LNCaP clone FGC (cell line): Measurements from ENCODE around the gene HORMAD1.
"Not testable (repeated sequence)": the region's sequence is repeated elsewhere in the genome, so short reads cannot be mapped to it uniquely, and the experiment has no call there.

Source experiments
- DNase-seq: peaks from one replicate; pipeline ENCODE4 v3.0.0-alpha.2; 2011; ENCODE audit warnings: low read depth
- H3K4me3 ChIP-seq: 2 replicates; pipeline ENCODE4 v1.5.1; 2011; ENCODE audit warnings: mild to moderate bottlenecking, low read depth, low read length, control low read depth
- CTCF ChIP-seq: IDR thresholded peaks from 2 replicates; pipeline ENCODE4 v1.5.1; 2012; ENCODE audit warnings: mild to moderate bottlenecking; ENCODE audit not compliant: control insufficient read depth, insufficient read depth; ENCODE audit errors: extremely low read depth

The HORMAD1 gene

GRCh38 chr1:150730130-150730721 lies 9.5 kb upstream of the HORMAD1 start:
- no peak overlapping the region for H3K4me3 ChIP-seq
- no peak for TF ChIP-seq CTCF
- no peak for DNase-seq

DNA sequence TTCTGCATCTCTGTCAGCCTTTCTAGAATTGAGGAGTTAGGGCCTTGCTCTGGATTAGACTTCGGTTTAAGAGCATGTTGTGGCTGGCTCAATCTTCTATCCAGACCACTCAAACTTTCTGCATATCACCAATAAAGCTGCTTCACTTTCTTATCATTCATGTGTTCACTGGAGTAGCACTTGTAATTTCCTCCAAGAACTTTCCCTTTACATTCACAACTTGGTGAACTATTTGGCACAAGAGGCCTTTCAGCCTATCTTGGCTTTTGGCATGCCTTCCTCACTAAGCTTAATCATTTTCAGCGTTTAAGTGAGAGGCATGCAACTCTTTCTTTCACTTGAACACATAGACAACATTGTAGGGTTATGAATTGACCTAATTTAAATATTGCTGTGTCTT lies 3.6 kb upstream of the HORMAD1 start:
- DNase-seq, result no peak
- TF ChIP-seq CTCF, result no peak

DNA sequence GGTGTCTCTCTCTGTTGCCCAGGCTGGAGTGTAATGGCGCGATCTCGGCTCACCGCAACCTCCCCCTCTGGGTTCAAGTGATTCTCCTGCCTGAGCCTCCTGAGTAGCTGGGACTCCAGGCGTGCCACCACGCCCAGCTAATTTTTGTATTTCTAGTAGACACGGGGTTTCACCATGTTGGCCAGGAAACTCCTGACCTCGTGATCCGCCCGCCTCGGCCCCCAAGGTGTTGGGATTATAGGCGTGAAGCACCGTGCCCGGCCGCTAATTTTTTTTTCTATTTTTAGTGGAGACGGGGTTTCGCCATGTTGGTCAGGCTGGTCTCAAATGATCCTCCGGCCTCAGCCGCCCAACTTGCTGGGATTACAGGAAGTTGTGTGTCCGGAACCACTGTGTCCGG lies 597 bp downstream of the HORMAD1 start:
- no peak for DNase-seq
- TF ChIP-seq CTCF, result no peak

More for the DNA sequence above, 3.6 kb upstream of the HORMAD1 start:
- no peak overlapping the region for H3K4me3 ChIP-seq

DNA sequence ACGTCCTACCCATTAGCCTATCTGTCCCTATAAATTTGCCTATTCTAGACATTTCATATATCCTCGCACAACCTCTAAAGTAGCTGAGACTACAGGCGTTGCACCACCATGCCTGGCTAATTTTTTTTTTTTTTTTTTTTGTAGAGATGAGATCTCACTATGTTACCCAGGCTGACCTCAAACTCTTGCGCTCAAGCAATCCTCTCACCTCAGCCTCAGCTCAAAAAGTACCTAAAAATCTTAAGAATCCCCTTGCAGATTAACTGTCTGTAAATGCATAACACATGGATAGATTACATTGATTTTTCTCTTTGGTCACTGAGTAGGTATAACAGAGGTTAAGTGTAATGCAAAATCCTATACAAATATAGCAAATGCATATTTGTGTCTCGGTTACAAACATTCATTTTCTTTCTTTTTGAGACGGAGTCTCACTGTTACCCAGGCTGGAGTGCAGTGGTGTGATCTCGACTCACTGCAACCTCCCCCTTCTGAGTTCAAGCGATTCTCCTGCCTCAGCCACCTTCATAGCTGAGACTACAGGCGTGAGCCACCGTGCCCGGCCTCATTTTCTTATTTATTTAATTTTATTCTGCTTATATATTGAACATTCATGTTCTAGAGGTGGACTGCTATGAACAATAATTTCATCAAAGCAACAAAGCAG lies 2.3 kb downstream of the HORMAD1 start:
- H3K4me3 ChIP-seq, result no peak overlapping the region
- no peak for TF ChIP-seq CTCF
- no peak for DNase-seq

More for the DNA sequence above, 597 bp downstream of the HORMAD1 start:
- H3K4me3 ChIP-seq, result no peak overlapping the region

DNA sequence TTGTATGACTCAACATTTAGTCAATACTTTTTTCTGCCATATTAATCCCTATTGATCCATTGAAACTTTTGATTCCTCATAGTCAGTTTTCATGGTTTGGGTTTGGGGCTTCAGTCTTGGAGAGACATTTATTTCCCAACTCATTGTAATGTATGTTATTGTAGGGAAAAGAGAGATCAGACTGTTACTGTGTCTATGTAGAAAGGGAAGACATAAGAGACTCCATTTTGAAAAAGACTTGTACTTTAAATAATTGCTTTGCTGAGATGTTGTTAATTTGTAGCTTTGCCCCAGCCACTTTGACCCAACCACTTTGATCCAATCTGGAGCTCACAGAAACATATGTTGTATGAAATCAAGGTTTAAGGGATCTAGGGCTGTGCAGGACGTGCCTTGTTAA lies 11.7 kb downstream of the HORMAD1 start:
- H3K4me3 ChIP-seq, DNase-seq: not testable (repeated sequence)

GRCh38 chr1:150708595-150708994 lies 12.1 kb downstream of the HORMAD1 start:
- no peak for TF ChIP-seq CTCF
- no peak for DNase-seq
- H3K4me3 ChIP-seq, result no peak overlapping the region

DNA sequence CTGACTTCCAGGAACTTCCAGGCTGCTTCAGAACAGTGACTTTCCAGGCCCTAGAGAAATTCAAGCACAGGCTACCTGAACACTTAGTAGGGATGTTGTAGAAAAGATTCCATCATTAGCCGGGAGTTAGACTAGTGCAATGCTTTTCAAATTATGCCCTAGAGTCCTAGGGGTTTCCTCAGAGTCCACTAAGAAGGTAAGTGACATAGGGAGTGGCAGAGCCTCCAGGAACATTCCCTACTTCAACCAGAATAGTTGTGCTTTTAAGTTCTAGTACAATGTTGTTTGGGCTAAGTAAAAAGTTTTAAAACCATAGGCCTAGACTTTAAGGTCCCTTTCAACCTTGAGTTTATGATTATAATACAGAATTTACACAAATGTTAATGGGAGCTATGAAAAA lies 14.6 kb downstream of the HORMAD1 start:
- TF ChIP-seq CTCF, result no peak
- H3K4me3 ChIP-seq, result no peak overlapping the region
- DNase-seq, result no peak
